Liver (tissue), 9 donors: ENCODE measurements around the gene GMPR. TPM values are rescaled to one million over a fixed set of nuclear protein-coding genes. Genes with fewer than 3 reads are reported as not detected.

ENCODE experiments used
- DNase-seq: peaks from one replicate; pipeline ENCODE4 v3.0.0-alpha.2; 2017; ENCODE audit warnings: low spot score
- H3K27ac ChIP-seq, 2 donors: one replicate each; pipeline ENCODE4 v1.7.0; 2013; ENCODE audit warnings: inconsistent platforms in 2 of 2, low read length in 2 of 2, control low read depth in 1 of 2, low read depth in 1 of 2, mild to moderate bottlenecking in 1 of 2
- H3K27me3 ChIP-seq, 4 donors: one replicate each; pipeline versions ENCODE4 v1.6.1 to v1.7.0; 2013; ENCODE audit warnings: low read length in 3 of 4, inconsistent platforms in 1 of 4, mild to moderate bottlenecking in 1 of 4, moderate library complexity in 1 of 4; ENCODE audit not compliant: control insufficient read depth in 4 of 4, insufficient read depth in 4 of 4
- H3K36me3 ChIP-seq, 4 donors: one replicate each; pipeline versions ENCODE4 v1.6.1 to v1.7.0; 2013; ENCODE audit warnings: low read length in 3 of 4, mild to moderate bottlenecking in 3 of 4, low read depth in 1 of 4, moderate library complexity in 1 of 4; ENCODE audit not compliant: control insufficient read depth in 4 of 4, insufficient read depth in 3 of 4
- H3K4me1 ChIP-seq, 4 donors: one replicate each; pipeline versions ENCODE4 v1.6.1 to v1.7.0; 2013; ENCODE audit warnings: low read length in 3 of 4, mild to moderate bottlenecking in 3 of 4, moderate library complexity in 1 of 4; ENCODE audit not compliant: control insufficient read depth in 4 of 4, insufficient read depth in 4 of 4
- H3K4me3 ChIP-seq, 3 donors: one replicate each; pipeline versions ENCODE4 v1.6.1 to v1.7.0; 2013; ENCODE audit warnings: low read length in 3 of 3, control low read depth in 1 of 3, low read depth in 1 of 3, mild to moderate bottlenecking in 1 of 3
- H3K9ac ChIP-seq, 2 donors: one replicate each; pipeline ENCODE4 v1.7.0; 2013; ENCODE audit warnings: low read length in 2 of 2, mild to moderate bottlenecking in 2 of 2, moderate library complexity in 2 of 2, control low read depth in 1 of 2, low read depth in 1 of 2
- H3K9me3 ChIP-seq, 4 donors: one replicate each; pipeline versions ENCODE4 v1.6.1 to v1.7.0; 2013; ENCODE audit warnings: low read length in 3 of 4; ENCODE audit not compliant: control insufficient read depth in 4 of 4
- ATF3 ChIP-seq: IDR thresholded peaks from 2 replicates; pipeline ENCODE4 v1.6.1; 2016; ENCODE audit warnings: antibody characterized with exemption
- CTCF ChIP-seq: fragments of 150-350 bp; IDR thresholded peaks from 2 replicates; pipeline ENCODE4 v1.5.1; 2017; ENCODE audit warnings: improper control_type of control experiment, low read depth, low read length; ENCODE audit not compliant: missing input control
- EGR1 ChIP-seq, 2 donors: IDR thresholded peaks; 2 replicates each; pipeline ENCODE4 v1.6.1; 2016 to 2018; ENCODE audit warnings: antibody characterized with exemption in 2 of 2, low read depth in 2 of 2
- FOXA1 ChIP-seq: IDR thresholded peaks from 2 replicates; pipeline ENCODE4 v1.6.1; 2016; ENCODE audit warnings: antibody characterized with exemption
- FOXA2 ChIP-seq: IDR thresholded peaks from 2 replicates; pipeline ENCODE4 v1.6.1; 2016; ENCODE audit warnings: antibody characterized with exemption
- GABPA ChIP-seq, 2 donors: IDR thresholded peaks in 1 of 2; conservative IDR thresholded peaks in 1 of 2; 2 replicates each; pipeline ENCODE4 v1.6.1; 2016; ENCODE audit warnings: antibody characterized with exemption in 2 of 2, mild to moderate bottlenecking in 1 of 2, moderate library complexity in 1 of 2
- HNF4A ChIP-seq, 2 donors: conservative IDR thresholded peaks; 2 replicates each; pipeline ENCODE4 v1.6.1; 2016; ENCODE audit warnings: antibody characterized with exemption in 2 of 2, mild to moderate bottlenecking in 2 of 2
- HNF4G ChIP-seq: IDR thresholded peaks from 2 replicates; pipeline ENCODE4 v1.6.1; 2016; ENCODE audit warnings: antibody characterized with exemption
- JUND ChIP-seq, 2 donors: IDR thresholded peaks; 2 replicates each; pipeline ENCODE4 v1.6.1; 2016; ENCODE audit warnings: antibody characterized with exemption in 2 of 2
- MAX ChIP-seq: IDR thresholded peaks from 2 replicates; pipeline ENCODE4 v1.6.1; 2016; ENCODE audit warnings: antibody characterized with exemption
- NR2F2 ChIP-seq: IDR thresholded peaks from 2 replicates; pipeline ENCODE4 v1.6.1; 2016; ENCODE audit warnings: antibody characterized with exemption
- RAD21 ChIP-seq, 2 donors: IDR thresholded peaks; 2 replicates each; pipeline ENCODE4 v1.6.1; 2016; ENCODE audit warnings: antibody characterized with exemption in 2 of 2, mild to moderate bottlenecking in 2 of 2
- REST ChIP-seq: IDR thresholded peaks from 2 replicates; pipeline ENCODE4 v1.6.1; 2016; ENCODE audit warnings: antibody characterized with exemption, mild to moderate bottlenecking
- RXRA ChIP-seq, 2 donors: IDR thresholded peaks; 2 replicates each; pipeline ENCODE4 v1.6.1; 2017 to 2018; ENCODE audit warnings: antibody characterized with exemption in 2 of 2, mild to moderate bottlenecking in 1 of 2
- SP1 ChIP-seq: IDR thresholded peaks from 2 replicates; pipeline ENCODE4 v1.6.1; 2018; ENCODE audit warnings: antibody characterized with exemption, mild to moderate bottlenecking
- TAF1 ChIP-seq: conservative IDR thresholded peaks from 2 replicates; pipeline ENCODE4 v1.6.1; 2016; ENCODE audit warnings: antibody characterized with exemption, mild to moderate bottlenecking
- YY1 ChIP-seq: IDR thresholded peaks from 2 replicates; pipeline ENCODE4 v1.6.1; 2016; ENCODE audit warnings: antibody characterized with exemption, mild to moderate bottlenecking
- ZBTB33 ChIP-seq: IDR thresholded peaks from 2 replicates; pipeline ENCODE4 v1.6.1; 2016; ENCODE audit warnings: antibody characterized with exemption
- WGBS: extraction: QIAGEN DNeasy Blood & Tissue Kit; methylation state at CpG from one replicate; pipeline ENCODE4 v1.1.7; 2013; 5-methylcytosine and 5-hydroxymethylcytosine counted together
- polyA plus RNA-seq, 2 donors: library from polyadenylated mRNA; stranded (reverse) in 1 of 2; unstranded in 1 of 2; fragments of 200-250 nt in 1 of 2; fragments of >200 nt in 1 of 2; fragmentation: Nextera tagmentation in 1 of 2; extraction: Ambion mirVana in 1 of 2; gene quantifications; one replicate each; pipeline versions ENCODE4 v1.2.1 to v1.2.3, GENCODE V29; 2013 to 2015
- total RNA-seq, 2 donors: library from RNA; depleted of rRNA; stranded (reverse); fragments of >200 nt; gene quantifications; one replicate each; pipeline ENCODE4 v1.2.3, GENCODE V29; 2014
- donor health status: healthy.
- donor health status: healthy.
- donor health status: healthy.
- donor health status: healthy.
- donor health status: healthy.

GMPR gene
- total and polyA plus RNA-seq, 4 donors = 2.1 to 50.2 (median 4.2) TPM

GRCh38 chr6:16326971-16327776, 88.8 kb downstream of the GMPR start:
- Histone ChIP-seq H3K27ac (no peak overlapping the region), H3K4me3 (no peak overlapping the region), H3K9me3 (no peaks in the 10 kb centered on the region), H3K9ac (no peak overlapping the region), H3K36me3 (peaks cover 0 to 20% (median 14%) of the 10 kb centered on the region in 4 donors), H3K4me1 (peaks cover 0 to 8% (median 4%) of the 10 kb centered on the region in 4 donors), H3K27me3 (no peaks in the 10 kb centered on the region)
- no peak for DNase-seq
- TF ChIP-seq TAF1 (no peak), ZBTB33 (no peak), RXRA (IDR thresholded peaks at IDR 0.05) (no peak), FOXA2 (no peak), RAD21 (IDR thresholded peaks at IDR 0.05) (no peak), HNF4A (conservative IDR thresholded peaks at IDR 0.05) (no peak), YY1 (no peak), JUND (IDR thresholded peaks at IDR 0.05) (no peak), NR2F2 (no peak), CTCF (no peak), GABPA (IDR thresholded peaks at IDR 0.05 in 1 of 2, conservative IDR thresholded peaks at IDR 0.05 in 1 of 2) (no peak), SP1 (no peak), MAX (no peak), ATF3 (no peak), FOXA1 (no peak), HNF4G (no peak), EGR1 (IDR thresholded peaks at IDR 0.05; ENCODE audit: low read depth in 2 of 2) (no peak), REST (no peak)
- 98% methylated on average over 43 of the region's 43 CpGs for WGBS
